Memory B cell (primary cell): ENCODE measurements around the gene FOXA2.

ENCODE experiments used
- ATAC-seq: fragments of 150-1000 bp; cut with Tn5 transposase; 2 replicates; pipeline ENCODE4 v1.10.0; 2021; ENCODE audit warnings: low read depth, mild to moderate bottlenecking, moderate library complexity
- DNase-seq, 2 donors: peaks; one replicate each; pipeline ENCODE4 v3.0.0; 2022; ENCODE audit warnings: low spot score in 2 of 2
- H3K27ac Mint-ChIP-seq: one replicate; pipeline ENCODE4 v1.8.0; 2022; ENCODE audit warnings: mild to moderate bottlenecking, moderate library complexity, mixed read lengths
- H3K27me3 Mint-ChIP-seq: one replicate; pipeline ENCODE4 v1.8.0; 2022; ENCODE audit warnings: mixed read lengths
- H3K36me3 Mint-ChIP-seq: one replicate; pipeline ENCODE4 v1.8.0; 2022; ENCODE audit warnings: mild to moderate bottlenecking, mixed read lengths
- H3K4me1 Mint-ChIP-seq: one replicate; pipeline ENCODE4 v1.8.0; 2022; ENCODE audit warnings: mixed read lengths
- H3K4me3 Mint-ChIP-seq: one replicate; pipeline ENCODE4 v1.8.0; 2022; ENCODE audit warnings: mild to moderate bottlenecking, moderate library complexity, mixed read lengths
- H3K9me3 Mint-ChIP-seq: one replicate; pipeline ENCODE4 v1.8.0; 2022; ENCODE audit warnings: mixed read lengths

Gene FOXA2

DNA sequence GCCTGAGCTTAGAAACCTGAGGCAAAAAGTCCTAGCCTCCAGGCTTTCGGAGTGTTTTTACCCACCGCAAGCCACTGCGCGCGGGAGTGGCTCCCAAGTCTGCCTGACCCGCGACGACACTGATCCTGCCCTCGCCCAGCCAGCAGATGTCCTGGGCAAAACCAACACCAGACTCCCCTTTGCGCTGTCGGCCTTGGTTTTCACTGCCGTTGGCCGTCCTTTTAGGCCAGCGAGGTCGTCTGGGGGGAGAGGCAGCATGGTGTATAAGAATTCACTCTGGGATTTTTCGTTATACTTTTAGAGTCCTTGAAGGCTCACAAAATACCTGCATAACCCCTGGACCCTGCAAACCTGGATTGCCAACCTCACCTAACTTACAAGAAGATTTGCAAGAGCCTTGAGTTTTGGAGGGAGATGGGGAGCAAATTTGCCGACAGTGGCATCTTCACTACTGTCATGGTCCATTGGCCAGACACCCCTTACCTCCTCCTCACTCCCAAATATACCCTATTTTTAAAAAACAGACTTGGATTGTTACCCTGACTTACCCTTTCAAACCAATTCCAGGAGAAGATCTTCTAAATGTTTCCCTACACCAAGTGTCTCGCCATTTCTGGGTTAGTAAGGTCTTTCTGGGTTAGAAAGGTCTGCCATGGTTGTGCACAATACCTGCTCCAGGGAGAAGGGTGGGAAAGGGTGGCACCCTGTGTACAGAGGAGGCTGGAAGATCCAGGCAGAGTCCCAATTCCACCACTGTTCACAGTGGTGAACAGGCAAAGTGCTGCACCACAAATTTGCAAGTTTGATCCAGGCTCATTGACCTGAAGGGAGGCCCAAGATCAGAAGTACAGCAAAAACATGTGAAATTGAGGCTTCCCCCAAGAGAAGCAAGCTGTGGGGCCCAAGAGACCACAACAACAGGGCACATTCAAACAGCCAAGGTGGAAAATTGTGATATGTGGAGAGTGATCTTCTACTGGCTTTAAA, 4.4 kb downstream of the FOXA2 start:
- H3K9me3 Mint-ChIP-seq, result no peaks in the 10 kb centered on the region
- no peak for DNase-seq
- no peaks in the 10 kb centered on the region for H3K36me3 Mint-ChIP-seq
- no peak overlapping the region for H3K4me3 Mint-ChIP-seq
- H3K4me1 Mint-ChIP-seq, result no peaks in the 10 kb centered on the region
- H3K27ac Mint-ChIP-seq, result no peak overlapping the region
- peaks cover 23% of the 10 kb centered on the region for H3K27me3 Mint-ChIP-seq
- no peak for ATAC-seq

DNA sequence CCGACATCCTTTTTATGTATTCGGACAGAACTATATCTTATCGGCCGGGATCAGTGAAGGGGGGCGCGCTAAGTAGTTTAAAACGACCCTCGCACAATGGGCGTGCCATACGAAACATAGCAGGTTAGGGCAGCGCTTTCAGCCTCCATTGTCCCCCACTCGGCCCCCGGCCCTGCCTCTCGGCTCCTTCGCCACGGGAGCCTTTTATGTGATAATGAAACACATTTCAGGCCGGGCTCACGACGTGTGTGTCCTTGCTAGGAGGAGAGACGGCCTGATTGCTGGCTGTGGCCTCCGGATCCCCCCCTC, 5.3 kb downstream of the FOXA2 start:
- Mint-ChIP-seq H3K4me3 (no peak overlapping the region), H3K4me1 (no peaks in the 10 kb centered on the region), H3K9me3 (no peaks in the 10 kb centered on the region), H3K27me3 (peaks cover 24% of the 10 kb centered on the region), H3K27ac (no peak overlapping the region), H3K36me3 (no peaks in the 10 kb centered on the region)
- DNase-seq, result no peak
- no peak for ATAC-seq

DNA sequence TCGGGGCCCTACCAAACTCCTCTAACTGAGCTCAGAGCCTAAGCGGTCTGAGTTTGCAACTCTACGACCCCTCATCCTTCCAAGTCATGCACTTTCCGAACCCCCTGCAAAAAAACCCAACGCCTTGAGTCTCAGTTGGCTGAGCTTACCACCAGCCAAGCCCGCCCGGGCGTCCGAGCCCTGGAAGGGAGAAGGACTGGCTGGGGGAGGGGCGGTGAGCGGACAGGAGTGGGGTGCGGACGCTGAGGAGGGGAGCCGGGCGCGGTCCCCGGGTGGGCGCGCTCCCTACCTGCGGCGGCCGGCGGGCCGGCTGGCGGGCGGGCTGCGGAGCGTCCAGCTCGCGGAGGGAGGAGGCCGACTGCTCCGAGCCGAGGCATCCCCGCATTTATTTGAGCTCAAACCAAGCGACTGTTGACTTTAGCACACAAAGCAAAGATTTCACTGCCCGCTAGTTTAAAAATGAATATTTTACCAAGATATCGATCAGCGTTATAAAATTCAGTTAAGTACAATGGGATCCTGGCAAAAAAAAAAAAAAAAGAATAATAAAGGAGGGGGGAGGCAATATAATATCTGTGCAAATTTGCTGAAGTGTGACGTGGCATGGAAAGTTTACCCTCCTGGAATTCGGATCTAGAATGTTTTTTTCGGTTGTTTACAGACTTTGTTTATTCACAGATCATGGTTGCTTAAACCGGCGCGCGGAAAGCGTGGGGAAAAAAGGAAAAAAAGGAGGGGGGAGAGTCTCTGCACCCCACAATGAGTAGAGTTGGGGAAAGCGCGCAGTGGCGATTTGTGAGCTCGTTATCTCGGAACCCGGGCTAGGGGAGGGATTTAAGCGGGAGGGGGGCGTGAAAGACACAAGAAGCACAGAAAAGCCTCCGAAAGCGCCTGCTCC, 5.9 kb downstream of the FOXA2 start:
- H3K27ac Mint-ChIP-seq, result no peak overlapping the region
- H3K36me3 Mint-ChIP-seq, result no peaks in the 10 kb centered on the region
- no peaks in the 10 kb centered on the region for H3K9me3 Mint-ChIP-seq
- no peaks in the 10 kb centered on the region for H3K4me1 Mint-ChIP-seq
- H3K4me3 Mint-ChIP-seq, result no peak overlapping the region
- ATAC-seq (no peak), DNase-seq (no peak)
- H3K27me3 Mint-ChIP-seq, result peaks cover 24% of the 10 kb centered on the region

- no peak for DNase-seq
- H3K27ac Mint-ChIP-seq, result no peak overlapping the region
- H3K36me3 Mint-ChIP-seq, result no peaks in the 10 kb centered on the region
- H3K4me3 Mint-ChIP-seq, result no peak overlapping the region
- H3K9me3 Mint-ChIP-seq, result no peaks in the 10 kb centered on the region
- ATAC-seq, result no peak
- peaks cover 24% of the 10 kb centered on the region for H3K27me3 Mint-ChIP-seq
- H3K4me1 Mint-ChIP-seq, result no peaks in the 10 kb centered on the region
These were observed 6.7 kb downstream of the FOXA2 start for GRCh38 chr20:22577515-22578220.

- Mint-ChIP-seq H3K4me3 (no peak overlapping the region), H3K4me1 (no peaks in the 10 kb centered on the region), H3K9me3 (no peaks in the 10 kb centered on the region), H3K27me3 (peaks cover 27% of the 10 kb centered on the region), H3K36me3 (no peaks in the 10 kb centered on the region), H3K27ac (no peak overlapping the region)
- no peak for DNase-seq
- no peak for ATAC-seq
These were observed 7.4 kb downstream of the FOXA2 start for GRCh38 chr20:22576733-22577514.

DNA sequence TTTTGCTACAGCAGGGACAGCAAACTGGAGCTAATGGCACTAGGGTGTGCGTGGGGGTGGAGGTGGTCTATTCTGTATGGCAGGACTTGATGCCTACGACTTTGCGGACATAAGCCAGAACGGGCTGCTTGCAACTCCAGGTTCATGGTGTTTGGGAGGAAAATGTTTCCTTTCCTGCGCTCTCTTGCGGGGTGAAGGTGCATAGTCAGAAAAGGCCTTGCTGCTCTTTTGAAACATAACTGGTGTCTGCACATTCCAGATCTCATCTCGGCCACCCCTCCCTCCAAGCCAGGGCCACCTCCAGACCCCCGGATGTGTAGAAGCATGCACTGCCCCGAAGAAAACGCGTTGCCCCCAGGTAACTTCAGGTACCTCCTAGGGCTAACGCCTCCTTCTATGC, 8.1 kb downstream of the FOXA2 start:
- no peak overlapping the region for H3K4me3 Mint-ChIP-seq
- peaks cover 30% of the 10 kb centered on the region for H3K27me3 Mint-ChIP-seq
- DNase-seq (no peak), ATAC-seq (no peak)
- no peaks in the 10 kb centered on the region for H3K4me1 Mint-ChIP-seq
- H3K27ac Mint-ChIP-seq, result no peak overlapping the region
- no peaks in the 10 kb centered on the region for H3K9me3 Mint-ChIP-seq
- H3K36me3 Mint-ChIP-seq, result no peaks in the 10 kb centered on the region

DNA sequence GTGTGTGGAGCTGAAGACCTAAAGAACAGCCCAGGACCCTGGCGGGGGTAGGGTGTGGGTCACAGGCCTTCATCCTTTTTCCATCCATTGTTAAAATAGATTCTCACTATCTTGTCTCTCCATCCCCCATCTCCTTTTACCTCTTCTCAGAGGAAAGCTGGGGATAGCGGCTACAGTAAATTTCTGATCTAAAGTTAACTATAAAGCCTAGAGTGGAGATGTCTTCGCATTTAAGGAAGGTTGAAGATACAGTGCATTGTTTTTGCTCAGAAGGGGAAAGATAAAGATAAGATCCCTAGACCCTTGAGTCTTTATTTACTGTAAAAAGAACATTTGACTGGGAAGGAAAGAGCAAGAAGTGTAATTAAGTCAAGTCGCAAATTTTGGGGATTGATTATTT, 8.6 kb downstream of the FOXA2 start:
- H3K4me3 Mint-ChIP-seq, result no peak overlapping the region
- peaks cover 35% of the 10 kb centered on the region for H3K27me3 Mint-ChIP-seq
- H3K9me3 Mint-ChIP-seq, result no peaks in the 10 kb centered on the region
- no peaks in the 10 kb centered on the region for H3K36me3 Mint-ChIP-seq
- ATAC-seq (no peak), DNase-seq (no peak)
- no peak overlapping the region for H3K27ac Mint-ChIP-seq
- no peaks in the 10 kb centered on the region for H3K4me1 Mint-ChIP-seq

DNA sequence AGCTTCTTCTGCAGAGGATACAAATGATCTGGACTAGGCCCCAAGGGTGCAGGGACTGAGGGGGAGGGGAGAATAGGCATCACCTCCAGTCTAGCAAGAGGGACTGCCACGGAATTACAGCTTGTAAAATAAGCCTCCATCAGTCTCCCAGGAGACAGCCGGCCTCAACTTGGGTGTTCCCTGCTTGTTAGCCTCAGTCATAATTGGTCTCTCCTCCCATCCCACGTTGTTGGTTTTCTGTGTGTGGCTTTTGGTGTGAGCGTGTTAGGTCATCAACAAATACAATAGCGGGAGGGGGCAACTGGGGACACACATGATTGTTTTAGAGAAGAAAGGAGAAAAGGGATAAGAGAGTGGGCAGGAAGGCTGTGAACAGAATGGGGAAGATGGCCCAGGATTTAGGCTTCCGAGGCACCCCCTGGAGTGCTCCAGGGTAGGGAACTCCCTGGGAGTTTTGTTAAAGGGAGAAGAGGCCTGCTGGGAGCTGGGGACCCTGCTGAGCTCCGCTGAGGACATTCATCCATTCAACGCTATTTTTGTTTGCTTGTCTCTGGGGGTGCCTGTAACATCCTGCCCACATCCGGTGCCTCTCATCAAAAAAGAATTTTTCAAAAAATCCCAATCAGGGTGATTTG, 9.2 kb downstream of the FOXA2 start:
- H3K27ac Mint-ChIP-seq, result no peak overlapping the region
- ATAC-seq, result no peak
- no peaks in the 10 kb centered on the region for H3K9me3 Mint-ChIP-seq
- peaks cover 33% of the 10 kb centered on the region for H3K27me3 Mint-ChIP-seq
- H3K4me1 Mint-ChIP-seq, result no peaks in the 10 kb centered on the region
- H3K4me3 Mint-ChIP-seq, result no peak overlapping the region
- H3K36me3 Mint-ChIP-seq, result no peaks in the 10 kb centered on the region
- no peak for DNase-seq

- Mint-ChIP-seq H3K4me1 (no peaks in the 10 kb centered on the region), H3K9me3 (no peaks in the 10 kb centered on the region), H3K27me3 (peaks cover 31% of the 10 kb centered on the region), H3K27ac (no peak overlapping the region), H3K4me3 (no peak overlapping the region), H3K36me3 (no peaks in the 10 kb centered on the region)
- DNase-seq (no peak), ATAC-seq (no peak)
These were observed 9.8 kb downstream of the FOXA2 start for GRCh38 chr20:22574545-22575086.

DNA sequence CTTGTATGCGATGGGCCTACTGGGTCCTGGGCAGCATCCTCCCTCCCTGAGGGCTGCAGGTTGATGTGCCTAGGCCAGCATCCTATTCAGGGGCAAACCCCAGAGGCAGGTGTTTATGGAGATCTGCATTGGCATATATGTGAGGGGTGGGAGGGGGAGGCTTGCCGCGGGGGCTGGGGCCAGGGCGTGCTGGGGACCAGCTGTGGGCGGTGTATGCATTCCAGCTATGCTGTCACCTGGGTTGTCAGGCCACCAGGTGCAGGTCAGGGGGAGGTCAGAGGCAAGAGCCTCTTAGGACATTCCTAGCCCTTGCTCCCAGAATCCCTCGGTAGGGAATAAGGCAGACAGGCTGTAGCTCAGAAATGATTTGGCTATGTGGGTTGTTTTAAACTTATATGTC, 11.9 kb downstream of the FOXA2 start:
- ATAC-seq, result no peak
- Mint-ChIP-seq H3K4me1 (no peaks in the 10 kb centered on the region), H3K4me3 (no peak overlapping the region), H3K9me3 (no peaks in the 10 kb centered on the region), H3K27ac (no peak overlapping the region), H3K27me3 (peaks cover 28% of the 10 kb centered on the region), H3K36me3 (peaks cover 2% of the 10 kb centered on the region)
- no peak for DNase-seq

- Mint-ChIP-seq H3K27me3 (peaks cover 32% of the 10 kb centered on the region), H3K36me3 (peaks cover 2% of the 10 kb centered on the region), H3K4me3 (no peak overlapping the region), H3K27ac (no peak overlapping the region), H3K9me3 (no peaks in the 10 kb centered on the region), H3K4me1 (no peaks in the 10 kb centered on the region)
- no peak for DNase-seq
- no peak for ATAC-seq
These were observed 12.3 kb downstream of the FOXA2 start for GRCh38 chr20:22572023-22572422.

DNA sequence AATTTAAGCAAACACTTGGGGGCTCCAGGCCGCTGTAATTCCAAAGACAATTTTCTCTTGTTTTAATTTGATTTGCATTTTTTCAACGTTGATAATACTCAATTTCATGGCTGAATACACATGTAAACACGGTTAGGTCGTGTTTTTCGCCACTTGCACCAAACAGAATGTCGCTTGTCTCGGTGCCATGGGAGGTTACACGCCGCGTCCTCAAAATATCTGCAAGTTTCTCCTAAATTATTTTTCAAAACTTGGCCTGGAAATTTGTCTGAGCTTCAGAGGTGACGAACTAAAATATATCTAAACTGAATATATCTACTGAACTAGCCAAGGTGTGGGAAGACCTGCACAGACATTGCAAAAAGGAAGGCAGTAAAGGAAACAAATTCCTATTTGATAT, 15.0 kb downstream of the FOXA2 start:
- Mint-ChIP-seq H3K4me3 (no peak overlapping the region), H3K36me3 (peaks cover 2% of the 10 kb centered on the region), H3K27me3 (peaks cover 25% of the 10 kb centered on the region), H3K4me1 (no peaks in the 10 kb centered on the region), H3K9me3 (no peaks in the 10 kb centered on the region), H3K27ac (no peak overlapping the region)
- DNase-seq (no peak), ATAC-seq (no peak)

- DNase-seq (no peak), ATAC-seq (no peak)
- Mint-ChIP-seq H3K36me3 (peaks cover 2% of the 10 kb centered on the region), H3K4me1 (no peaks in the 10 kb centered on the region), H3K4me3 (no peak overlapping the region), H3K27me3 (peaks cover 25% of the 10 kb centered on the region), H3K27ac (no peak overlapping the region), H3K9me3 (no peaks in the 10 kb centered on the region)
These were observed 15.5 kb downstream of the FOXA2 start for GRCh38 chr20:22568872-22569344.
